A204.1 (cell line): ENCODE data around the gene BAAT.

Experiments
- FAIRE-seq: peaks from 2 replicates; lab custom pipeline; 2012; peaks lifted over from hg19 to GRCh38; lab: Jason Lieb, UNC

BAAT gene

DNA sequence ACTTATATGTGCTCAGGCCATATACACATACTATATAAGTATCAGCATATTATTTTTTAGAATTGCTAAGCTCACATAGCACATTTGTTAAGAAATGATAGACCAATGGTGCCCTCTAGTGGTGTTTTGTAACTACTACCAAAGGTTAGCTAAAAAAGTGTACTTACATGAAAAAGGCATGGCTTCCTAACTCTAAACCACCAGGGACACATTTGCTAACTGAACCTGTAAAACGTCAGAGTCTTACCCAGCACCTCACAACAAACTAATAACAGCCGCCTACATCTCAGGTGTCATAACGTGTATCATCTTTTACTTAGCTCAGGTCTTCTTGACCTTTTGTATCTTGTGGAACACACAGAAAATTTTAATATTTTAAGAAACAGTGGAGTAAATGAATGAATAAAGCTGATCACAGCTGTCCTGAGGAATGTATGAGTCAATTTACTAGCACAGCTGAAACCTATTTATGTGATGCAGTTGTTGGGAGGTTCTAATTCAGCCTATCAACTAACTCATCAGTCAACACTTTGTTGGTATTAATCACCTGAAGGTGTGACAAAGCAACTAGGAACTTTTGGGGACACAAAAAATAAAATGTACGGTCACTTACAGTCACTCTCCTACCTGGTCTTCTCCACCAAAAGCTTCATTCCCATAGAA, 72.9 kb downstream of the BAAT start:
- peak; percentile 98 for FAIRE-seq

DNA sequence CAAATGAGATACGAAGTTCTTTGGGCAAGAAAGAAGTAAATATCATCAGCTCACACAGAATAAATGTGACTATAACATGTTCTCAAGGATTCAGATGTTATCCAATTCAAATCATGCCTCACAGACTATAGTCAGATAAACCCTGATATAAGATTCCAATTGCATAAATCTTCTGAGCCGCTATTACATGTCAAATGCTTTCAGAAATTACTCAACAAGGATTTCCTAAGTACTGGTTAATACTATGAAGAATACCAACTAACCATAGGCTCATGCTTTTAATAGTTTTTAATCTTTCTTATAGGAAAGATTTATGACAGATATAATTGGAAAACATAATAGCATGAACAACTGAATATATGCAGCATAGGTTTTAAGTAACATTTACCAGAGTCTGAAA, 73.6 kb downstream of the BAAT start:
- FAIRE-seq: no peak
